GM19324 (cell line): ENCODE data around the gene DUSP11.
"Not testable (repeated sequence)": the region's sequence is repeated elsewhere in the genome, so short reads cannot be mapped to it uniquely, and the experiment has no call there.

Experiments
- ATAC-seq: cut with Tn5 transposase; IDR thresholded peaks from one replicate; pipeline ENCODE4 v1.9.1; 2021; ENCODE audit warnings: mild to moderate bottlenecking, moderate library complexity; ENCODE audit not compliant: unreplicated experiment, low FRiP score

Gene DUSP11

DNA sequence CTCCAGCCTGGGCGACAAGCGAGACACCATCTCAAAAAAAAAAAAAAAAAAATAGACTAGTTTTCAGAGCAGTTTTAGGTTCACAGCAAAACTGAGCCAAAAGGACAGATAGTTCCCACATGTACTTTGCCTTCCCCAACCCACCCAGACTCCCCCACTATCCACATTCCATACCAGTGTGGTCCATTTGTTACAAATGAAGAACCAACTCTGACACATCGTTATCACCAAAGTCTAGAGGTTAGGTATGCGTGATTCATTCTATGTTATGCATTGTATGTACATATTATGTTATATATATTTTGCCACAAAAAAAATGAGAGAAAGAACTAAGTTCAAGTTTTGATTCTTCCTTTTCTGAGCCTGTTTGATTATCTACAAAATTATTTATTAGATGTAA, 3.5 kb downstream of the DUSP11 start:
- ATAC-seq: no peak

GRCh38 chr2:73772819-73773218, 7.1 kb downstream of the DUSP11 start:
- no peak for ATAC-seq

DNA sequence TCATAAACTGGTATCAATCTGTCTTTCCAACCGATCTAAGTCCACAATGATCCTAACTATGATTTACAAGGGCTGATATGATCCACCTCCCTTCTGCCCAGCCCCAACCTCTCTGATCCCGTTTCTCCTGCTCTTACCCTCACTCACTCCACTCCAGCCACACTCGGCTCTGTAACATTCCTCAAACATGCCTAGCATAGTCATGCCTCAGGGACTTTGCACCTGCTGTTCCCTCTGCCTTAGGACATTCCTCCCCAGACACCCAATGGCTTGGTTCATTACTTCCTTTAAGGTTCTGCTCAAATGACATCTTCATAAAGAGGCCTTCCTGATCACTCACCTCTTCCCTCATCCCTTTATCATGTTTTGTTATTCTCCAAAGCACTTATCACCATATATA, 9.2 kb downstream of the DUSP11 start:
- ATAC-seq: no peak

GRCh38 chr2:73766994-73767393, 12.9 kb downstream of the DUSP11 start:
- ATAC-seq: no peak

GRCh38 chr2:73766349-73766748, 13.6 kb downstream of the DUSP11 start:
- no peak for ATAC-seq

GRCh38 chr2:73764945-73765344, 15.0 kb downstream of the DUSP11 start:
- no peak for ATAC-seq

DNA sequence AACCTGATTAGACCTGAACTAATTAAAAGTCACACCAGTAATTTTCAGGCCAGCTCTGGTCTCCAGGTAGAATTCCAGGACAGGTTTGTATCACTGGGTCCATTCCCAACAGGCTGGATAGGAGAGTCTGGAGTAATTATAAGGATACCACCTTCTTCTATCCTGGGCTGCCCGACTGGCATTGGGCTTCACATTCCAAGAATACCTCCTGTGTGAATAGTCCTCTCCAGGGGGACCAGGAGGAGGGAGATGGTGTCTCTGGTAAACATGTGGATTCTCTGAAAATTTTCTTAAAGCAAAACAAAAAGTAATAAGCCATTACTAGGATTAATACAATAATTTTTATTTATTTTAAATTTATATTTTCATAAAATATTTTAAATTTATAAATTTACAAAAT, 17.3 kb downstream of the DUSP11 start:
- ATAC-seq: no peak

DNA sequence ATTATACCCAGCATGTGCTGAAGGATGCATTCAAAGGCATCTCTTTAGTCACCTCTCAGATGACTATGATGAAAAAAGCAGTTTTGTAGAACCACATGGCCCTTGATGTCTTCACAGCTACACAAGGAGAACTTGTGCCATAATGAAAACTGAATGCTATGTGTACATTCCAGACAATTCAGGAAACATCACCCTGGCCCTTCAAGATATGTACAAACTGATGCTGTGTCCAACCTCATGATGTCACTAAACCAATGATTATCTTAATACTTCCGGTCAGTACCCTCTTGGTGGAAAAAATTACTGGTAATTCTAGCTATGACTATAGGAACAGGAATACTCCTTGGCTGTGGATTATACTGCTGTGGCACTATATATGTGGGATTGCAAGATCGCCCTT, 20.0 kb downstream of the DUSP11 start:
- no peak for ATAC-seq

- ATAC-seq: no peak
Observed at GRCh38 chr2:73759285-73759764, 20.6 kb downstream of the DUSP11 start.

- ATAC-seq: not testable (repeated sequence)
Observed at GRCh38 chr2:73754332-73754731, 25.6 kb downstream of the DUSP11 start.

- no peak for ATAC-seq
Observed at GRCh38 chr2:73749314-73749713, 30.6 kb downstream of the DUSP11 start.

- no peak for ATAC-seq
Observed at GRCh38 chr2:73746877-73747208, 33.1 kb downstream of the DUSP11 start.

- ATAC-seq: no peak
Observed at GRCh38 chr2:73746015-73746876, 33.7 kb downstream of the DUSP11 start.

DNA sequence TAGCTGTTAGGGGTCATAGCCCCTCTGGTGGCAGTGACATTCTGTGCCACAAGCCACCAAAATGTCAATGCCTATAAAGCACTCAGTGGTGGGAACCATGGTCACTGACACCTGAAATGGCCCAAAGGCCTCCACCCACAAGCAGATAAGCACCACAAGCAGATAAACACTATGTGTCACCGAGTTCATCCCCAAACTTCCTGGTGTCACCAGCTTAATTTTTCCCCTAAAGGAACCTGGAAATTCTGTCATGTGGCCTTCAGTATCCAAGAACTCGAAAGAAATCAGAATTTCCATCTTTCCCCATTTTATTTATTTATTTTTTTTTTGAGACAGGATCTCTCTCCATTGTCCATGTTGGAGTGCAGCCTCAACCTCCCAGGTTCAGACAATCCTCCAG, 39.1 kb downstream of the DUSP11 start:
- no peak for ATAC-seq

DNA sequence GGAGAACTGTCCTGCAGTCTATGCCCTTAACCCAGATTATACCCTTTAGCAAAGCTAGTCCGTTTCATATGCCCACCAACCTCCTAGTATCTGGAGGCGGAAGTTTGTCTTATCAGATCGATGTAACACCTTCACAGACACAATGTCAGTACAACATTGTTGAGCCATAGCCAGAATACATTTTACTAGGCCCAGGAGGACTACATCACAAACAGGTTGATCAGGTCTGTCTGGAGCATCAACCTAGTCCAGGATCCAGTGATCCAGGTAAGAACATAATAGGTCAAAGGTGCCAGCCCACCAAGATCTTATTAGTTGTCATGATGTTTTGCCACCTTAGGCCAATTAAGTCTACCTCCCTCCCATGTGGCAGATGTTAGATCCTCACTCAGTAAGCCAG, 40.8 kb downstream of the DUSP11 start:
- ATAC-seq: no peak

- peak; percentile 99 for ATAC-seq
Observed at GRCh38 chr2:73736855-73737779, 42.8 kb downstream of the DUSP11 start, which contains the start of gene TPRKB. Gene TPRKB, minus strand, starts transcription at chr2:73737345. Its CDS starts 2,776 bp downstream, at chr2:73734569.

- ATAC-seq: no peak
Observed at GRCh38 chr2:73736378-73736777, 43.5 kb downstream of the DUSP11 start.

DNA sequence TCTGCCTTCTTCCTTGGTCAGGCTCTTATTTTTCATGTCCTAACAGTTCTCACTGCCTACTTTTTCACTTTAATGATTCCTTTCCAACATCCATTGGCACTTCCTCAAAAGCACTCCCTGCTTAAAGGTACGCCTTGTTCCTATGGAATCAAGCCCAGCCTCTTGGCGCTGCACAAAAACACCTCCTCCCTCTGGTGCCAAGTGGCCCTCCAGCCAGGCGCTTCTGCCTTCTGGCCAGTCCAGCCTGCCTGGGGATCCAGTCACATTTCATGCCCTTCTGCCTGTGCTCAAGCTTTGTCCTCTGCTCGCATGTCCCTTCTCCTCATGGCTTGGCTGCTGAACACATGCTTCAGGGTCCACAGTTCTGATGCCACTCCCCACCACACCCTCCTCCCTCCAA, 49.1 kb downstream of the DUSP11 start:
- no peak for ATAC-seq

DNA sequence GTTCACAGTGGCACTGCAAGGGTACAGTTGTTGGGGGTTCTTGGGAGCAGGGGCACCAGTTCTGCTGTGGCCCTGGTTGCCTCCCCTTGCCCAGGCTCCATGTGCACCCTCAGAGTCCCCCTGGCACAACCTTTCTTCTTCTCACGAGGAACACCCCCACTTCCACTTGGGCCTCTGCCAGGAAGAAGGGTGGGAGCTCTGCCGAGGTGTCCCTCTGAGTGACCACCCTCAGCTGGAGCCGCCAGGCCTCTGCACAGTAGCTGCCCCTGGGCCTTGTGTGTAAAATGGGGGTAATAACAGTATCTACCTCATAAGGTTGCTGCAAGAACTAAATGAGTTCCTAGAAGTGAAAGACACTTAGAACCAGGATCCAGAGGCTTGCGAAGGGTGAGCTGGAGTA, 51.2 kb downstream of the DUSP11 start:
- ATAC-seq: no peak

DNA sequence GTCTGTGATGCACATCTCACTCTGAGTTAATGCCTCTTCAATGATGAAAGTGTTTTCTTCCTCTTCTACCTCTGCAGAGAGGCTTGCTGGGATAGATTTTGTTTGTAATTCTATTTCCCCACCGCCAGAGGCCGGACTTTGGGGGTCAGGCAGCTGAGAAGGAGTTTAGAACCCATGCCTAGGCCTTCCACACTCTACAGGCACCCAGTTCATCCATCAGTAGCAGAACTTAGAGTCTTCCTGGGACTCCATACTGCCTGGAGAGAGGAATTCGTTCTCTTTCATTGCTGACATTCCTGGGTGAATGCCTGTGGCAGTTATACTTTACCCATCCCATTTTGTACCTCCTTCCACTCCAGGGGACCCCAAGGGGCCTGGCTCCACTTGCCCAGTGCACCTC, 51.9 kb downstream of the DUSP11 start:
- ATAC-seq: no peak

DNA sequence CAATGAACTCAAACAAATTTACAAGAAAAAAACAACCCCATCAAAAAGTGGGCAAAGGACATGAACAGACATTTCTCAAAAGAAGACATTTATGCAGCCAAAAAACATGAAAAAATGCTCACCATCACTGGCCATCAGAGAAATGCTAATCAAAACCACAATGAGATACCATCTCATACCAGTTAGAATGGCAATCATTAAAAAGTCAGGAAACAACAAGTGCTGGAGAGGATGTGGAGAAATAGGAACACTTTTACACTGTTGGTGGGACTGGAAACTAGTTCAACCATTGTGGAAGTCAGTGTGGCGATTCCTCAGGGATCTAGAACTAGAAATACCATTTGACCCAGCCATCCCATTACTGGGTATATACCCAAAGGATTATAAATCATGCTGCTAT, 53.2 kb downstream of the DUSP11 start:
- not testable (repeated sequence) for ATAC-seq
